A172 (cell line): ENCODE measurements around the gene TMEM256. TPM values are rescaled to one million over a fixed set of nuclear protein-coding genes. Genes with fewer than 3 reads are reported as not detected.
A peak's percentile ranks its signal among the peaks of the same experiment; 100 is the strongest.
"Not testable (repeated sequence)": the region's sequence is repeated elsewhere in the genome, so short reads cannot be mapped to it uniquely, and the experiment has no call there.

Source experiments
- DNase-seq: peaks from one replicate; pipeline ENCODE4 v3.0.0-alpha.2; 2015; ENCODE audit warnings: low spot score
- total RNA-seq: library from RNA; depleted of rRNA; stranded (reverse); fragments of >200 nt; shearing (Covaris generic); gene quantifications from 2 replicates; pipeline ENCODE4 v1.2.3, GENCODE V29; 2014

The TMEM256 gene
- total RNA-seq, 1 experiment from 2014 or later, result 80.4 TPM

DNA sequence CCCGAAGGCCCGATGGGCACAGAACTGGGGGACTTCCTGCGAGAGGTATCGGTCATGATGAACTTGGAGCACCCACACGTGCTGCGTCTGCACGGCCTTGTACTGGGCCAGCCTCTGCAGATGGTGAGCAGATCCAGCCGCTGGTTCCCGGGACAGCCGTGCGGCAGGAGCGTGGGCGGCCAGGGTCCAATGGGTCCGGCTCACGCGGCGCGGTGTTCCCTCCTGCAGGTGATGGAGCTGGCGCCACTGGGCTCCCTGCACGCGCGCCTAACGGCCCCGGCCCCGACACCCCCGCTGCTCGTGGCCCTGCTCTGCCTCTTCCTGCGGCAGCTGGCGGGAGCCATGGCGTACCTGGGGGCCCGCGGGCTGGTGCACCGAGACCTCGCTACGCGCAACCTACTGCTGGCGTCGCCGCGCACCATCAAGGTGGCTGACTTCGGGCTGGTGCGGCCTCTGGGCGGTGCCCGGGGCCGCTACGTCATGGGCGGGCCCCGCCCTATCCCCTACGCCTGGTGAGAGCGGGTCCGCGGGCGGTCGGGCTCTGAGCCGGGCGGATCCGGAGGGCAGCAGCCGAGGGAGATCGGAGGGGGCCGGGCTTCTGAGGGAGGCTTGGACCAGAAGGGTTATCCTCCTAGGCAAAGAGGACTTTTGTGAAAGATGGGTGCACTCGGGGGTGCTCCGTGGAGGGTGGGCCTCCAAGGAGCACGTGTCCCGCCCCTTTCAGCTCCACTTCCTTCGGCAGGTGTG, 20.0 kb downstream of the TMEM256 start:
- no peak for DNase-seq

DNA sequence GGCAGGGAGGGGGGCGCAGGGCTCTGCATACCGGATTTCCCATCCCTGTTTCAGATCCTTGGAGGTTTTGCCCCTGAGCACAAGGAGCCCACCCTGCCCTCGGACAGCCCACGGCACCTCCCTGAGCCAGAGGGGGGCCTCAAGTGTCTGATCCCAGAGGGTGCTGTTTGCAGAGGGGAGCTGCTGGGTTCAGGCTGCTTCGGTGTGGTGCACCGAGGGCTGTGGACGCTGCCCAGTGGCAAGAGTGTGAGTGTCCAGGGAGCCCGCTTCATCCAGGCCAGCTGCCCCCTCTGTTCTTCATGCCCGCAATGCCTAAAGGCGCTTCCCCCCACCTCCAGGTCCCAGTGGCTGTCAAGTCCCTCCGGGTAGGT, 20.5 kb downstream of the TMEM256 start:
- DNase-seq, result no peak

DNA sequence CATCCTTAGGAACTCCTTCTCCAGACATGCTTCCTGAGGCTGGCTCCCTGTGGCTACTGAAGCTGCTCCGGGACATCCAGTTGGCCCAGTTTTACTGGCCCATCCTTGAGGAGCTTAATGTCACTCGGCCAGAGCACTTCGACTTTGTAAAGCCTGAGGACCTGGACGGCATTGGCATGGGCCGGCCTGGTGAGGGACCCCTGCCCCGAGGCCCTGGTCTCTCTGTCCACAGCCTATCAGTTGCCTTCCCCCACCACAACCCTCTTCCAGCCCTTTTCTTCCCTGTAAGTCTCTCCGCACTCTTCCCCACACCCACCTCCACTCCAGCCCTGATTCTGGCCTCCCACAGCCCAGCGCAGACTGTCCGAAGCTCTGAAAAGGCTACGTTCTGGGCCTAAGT, 21.0 kb downstream of the TMEM256 start:
- DNase-seq, result no peak

DNA sequence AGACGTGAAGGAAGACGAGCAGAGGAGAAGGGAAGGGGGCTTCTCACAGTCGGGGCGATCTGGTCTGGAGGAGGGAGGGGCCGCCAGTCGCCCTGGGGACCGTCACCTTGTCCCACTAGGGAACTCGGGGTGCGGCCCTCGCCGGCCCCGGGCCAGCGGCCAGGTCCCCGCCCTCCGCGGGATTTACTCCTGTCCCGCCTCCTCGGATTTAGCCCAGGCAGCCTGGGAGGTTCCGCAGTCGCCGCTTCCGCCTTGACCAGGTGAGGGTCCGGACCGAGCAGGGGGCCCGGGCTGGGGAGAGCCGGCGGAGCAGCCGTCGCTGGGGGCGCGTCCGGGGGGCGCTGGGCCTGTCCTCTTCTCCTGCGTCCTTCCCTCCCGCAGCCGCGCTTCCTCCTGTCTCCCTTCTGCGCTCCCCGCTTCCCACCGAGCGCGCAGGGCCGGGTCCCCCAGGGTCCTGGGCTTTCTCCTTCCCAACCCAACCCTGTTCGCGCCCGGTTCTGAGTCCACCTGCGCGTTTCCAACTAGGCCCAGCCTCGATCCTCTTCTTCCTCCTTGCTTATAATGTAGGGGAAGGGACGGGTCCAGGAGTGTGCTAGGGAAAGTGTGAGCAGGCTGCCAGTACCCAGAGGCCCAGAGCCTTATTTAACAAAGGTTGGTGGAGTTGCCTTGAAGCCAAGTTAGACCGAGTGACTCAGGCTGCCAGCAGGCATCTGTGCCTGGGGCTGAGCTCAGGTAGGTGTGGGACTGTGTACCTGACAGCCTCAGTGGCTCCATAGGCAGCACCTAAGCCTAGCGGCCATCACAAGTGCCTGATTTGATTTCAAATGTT, 22.8 kb downstream of the TMEM256 start, which contains the start of gene TNK1:
TSS of gene TNK1 (plus strand) at position 235 of the 829 bp plus-strand sequence. CDS start 1,838 bp downstream, outside the sequence.
- no peak for DNase-seq

DNA sequence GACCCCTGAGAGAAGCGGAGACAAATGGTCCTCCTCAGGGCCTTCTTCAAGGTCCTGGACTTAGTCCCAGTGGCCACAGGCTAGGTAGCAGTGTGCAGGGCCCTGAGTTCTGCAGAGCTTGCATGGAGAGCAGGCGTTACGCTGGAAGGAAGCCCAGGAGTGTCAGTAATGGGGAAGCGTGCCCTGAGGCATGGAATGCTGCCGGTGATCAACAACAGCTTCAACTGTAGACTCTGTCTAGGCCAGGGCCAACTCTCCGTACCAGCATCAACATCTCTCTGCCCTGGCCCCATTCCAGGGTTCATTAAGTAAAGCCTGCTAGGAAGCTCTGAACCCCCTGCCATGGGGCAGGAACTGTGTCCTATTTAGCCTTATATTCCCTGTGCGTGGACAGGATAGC, 23.6 kb downstream of the TMEM256 start:
- DNase-seq, result no peak

DNA sequence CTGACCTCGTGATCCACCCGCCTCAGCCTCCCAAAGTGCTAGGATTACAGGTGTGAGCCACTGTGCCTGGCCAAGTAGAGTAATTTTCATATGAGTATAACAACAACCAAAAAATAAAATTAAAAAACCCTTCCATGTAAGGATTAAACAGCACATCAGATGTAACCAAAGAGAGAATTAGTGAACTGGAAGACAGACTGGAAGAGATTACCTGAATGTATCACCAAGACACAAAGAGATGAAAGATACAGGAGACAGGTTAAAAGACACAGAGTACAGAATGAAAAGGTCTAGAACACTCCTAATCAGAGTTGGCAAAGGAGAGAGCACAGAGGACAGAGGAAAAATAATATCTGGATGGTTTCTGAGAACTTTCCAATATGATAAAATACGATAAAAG, 24.8 kb downstream of the TMEM256 start:
- no peak for DNase-seq

DNA sequence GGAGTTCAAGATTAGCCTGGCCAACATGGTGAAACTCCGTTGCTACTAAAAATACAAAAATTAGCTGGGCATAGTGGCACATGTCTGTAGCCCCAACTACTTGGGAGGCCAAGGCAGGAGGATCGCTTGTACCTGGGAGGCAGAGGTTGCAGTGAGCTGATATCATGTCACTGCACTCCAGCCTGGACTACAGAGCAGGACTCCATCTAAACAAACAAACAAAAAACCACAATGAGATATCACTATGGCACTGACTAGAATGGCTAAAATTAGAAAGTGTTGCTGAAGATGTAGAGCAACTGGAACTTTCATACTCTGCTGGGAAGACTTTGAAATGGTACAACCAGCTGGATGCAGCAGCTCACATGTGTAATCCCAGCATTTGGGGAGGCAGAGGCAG, 29.5 kb downstream of the TMEM256 start:
- DNase-seq, result no peak

DNA sequence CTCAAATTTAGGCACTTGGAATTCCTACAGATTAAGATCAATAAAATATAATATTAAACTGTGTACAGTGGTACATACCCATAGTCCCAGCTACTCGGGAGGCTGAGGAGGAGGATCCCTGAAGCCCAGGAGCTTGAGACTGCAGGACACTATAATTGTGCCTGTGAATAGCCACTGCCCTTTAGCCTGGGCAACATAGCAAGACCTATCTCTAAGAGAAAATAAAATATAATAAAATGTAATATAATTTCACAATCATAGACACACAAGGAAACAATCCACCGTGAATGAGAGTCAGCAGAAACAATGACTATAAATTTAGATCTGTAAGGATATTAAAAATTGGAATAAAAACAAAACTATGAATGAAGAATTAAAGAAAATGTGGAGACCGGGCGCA, 33.0 kb downstream of the TMEM256 start:
- no peak for DNase-seq

DNA sequence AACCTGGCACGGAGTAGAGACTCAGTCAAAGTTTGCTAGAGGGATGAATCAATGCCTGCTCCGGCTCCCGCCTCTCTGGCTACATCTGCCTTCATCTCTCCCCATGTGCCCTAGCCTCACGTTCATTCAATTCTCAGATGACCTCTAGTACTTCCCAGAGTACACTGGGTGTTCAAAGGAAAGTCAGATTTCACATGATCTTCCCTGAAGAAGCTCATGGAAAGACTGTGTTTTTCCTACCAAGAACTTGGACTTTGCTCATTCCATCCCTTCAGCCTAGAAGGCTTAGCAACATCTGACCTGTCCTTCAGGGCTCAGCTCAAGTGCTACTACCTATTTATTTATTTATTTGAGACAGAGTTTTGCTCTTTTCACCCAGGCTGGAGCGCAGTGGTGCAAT, 34.1 kb downstream of the TMEM256 start:
- DNase-seq, result no peak

DNA sequence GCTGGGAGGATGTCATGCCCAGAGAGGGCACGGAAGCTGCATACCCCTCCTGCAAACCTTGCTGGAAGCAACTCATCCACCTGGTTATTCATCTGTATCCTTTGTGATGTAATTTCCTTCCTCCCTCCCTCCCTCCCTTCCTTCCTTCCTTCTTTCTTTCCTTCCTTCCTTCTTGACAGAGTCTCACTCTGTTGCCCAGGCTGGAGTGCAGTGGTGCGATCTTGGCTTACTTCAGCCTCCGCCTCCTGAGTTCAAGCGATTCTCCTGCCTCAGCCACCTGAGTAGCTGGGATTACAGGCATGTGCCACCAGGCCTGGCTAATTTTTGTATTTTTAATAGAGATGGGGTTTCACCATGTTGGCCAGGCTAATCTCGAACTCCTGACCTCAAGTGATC, 35.3 kb downstream of the TMEM256 start:
- not testable (repeated sequence) for DNase-seq

DNA sequence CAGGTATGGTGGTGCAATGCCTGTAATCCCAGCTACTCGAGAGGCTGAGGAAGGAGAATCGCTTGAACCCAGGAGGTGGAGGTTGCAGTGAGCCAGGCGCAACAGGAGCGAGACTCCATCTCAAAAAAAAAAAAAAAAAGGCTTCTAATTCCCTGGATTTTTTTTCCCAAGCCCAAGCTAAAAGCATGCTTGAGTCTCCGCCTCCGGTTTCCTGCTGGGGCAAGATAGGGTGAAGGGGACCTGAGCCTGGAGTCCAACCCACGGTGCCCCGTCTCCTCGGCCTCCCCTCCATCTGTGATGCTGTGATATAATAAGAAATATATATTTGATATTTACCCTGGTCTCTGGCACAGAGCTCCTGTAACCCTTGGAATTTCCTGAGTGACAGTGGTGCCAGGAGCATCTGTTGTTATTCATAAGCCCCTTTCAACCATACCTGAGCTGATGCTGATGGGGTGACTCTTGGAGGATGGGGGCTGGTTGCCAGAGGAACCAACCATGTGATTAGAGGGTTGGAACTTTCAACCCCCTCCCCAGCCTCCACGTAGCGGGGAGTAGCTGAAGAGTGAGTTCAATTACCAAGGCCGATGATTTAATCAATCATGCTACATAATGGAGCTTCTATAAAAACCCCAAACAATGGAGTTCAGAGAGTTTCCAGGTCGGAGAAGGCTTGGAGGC, 35.8 kb downstream of the TMEM256 start:
- DNase-seq, result no peak

DNA sequence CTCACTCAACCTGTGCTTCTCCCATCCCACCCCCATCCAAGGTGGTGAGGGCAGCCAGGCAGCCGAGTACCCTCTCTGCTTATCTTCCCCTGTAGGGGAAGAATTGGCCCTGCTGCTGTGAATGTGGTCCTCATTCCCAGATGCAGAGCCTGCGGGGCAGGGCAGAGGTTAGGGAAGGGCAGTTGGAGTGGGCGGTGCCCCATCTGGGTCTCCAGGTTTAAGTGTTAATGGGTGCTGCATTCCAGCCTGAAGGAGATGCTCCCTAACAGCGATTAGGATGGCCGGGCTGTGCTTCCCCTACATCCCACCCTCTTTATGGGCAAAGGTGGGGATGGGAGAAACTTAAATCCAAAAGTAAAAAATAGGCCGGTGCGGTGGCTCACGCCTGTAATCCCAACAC, 36.8 kb downstream of the TMEM256 start:
- no peak for DNase-seq

DNA sequence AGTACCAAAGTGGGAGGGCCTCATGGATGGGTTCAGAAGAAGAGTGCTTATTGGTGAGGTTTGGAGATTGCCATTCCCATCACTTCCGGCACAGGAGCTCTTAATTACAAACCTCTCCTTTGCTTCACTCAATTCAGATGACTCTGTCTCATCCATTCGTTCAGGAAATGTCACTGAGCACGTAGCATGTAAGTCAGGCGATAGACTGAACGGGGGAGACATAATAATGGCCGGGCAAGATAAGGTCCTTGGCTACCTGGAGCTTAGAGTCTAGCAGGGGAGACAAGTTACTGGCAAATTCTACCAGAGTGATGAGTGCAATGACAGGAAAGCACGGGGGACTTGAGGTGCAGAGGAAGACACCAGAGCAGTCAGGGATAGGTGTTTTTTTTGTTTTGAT, 37.9 kb downstream of the TMEM256 start:
- DNase-seq, result not testable (repeated sequence)

DNA sequence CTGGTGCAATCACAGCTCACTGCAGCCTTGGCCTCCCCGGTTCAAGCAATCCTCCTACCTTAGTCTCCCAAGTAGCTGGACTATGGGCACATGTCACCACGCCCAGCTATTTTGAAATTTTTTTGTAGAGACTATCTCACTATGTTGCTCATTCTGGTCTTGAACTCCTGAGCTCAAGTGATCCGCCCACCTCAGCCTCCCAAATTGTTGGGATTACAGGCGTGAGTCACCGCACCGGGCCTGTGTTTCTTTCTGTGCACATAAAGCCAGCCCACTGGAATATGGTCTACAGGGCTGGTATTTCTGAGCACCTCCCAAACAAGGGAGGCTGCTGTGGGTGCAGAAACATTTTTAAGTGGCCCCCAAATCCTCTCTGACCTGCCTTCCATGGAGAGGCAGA, 40.6 kb downstream of the TMEM256 start:
- no peak for DNase-seq

DNA sequence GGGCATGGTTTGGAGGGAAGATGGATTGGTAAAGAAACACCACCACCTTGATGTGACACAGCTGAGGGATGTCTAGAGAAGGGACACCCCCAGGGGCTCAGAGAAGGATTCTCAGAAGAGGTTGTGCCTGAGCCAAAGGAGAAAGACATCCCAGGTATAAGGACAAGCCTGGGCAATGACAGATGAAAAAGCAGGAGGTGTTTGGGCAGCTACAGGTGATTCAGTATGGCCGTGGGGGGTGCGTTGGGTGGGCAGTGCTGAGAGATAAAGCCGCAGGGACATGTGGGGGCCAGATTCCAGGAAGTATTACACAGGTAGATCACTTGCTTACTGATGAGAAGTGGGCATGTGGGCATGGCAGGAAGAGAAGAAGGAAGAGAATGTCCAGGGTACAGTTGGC, 42.0 kb downstream of the TMEM256 start:
- DNase-seq, result no peak

DNA sequence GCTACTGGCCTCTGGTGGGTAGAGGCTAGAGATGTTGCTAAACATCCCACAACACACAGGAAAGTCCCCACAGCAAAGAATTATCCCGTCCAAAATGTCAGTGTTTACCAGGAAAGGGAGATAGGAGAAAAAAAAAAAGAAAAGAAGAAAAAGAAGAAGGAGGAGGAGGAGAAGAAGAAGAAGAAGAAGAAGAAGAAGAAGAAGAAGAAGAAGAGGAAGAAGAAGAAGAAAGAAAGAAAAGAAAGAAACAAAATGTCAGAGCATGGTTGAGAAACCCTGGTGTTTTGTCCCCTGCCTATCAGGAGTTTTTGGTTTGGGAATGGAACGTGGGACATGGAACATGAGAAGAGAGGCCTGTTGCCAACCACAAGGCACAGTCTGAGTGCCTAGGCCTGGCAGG, 46.5 kb downstream of the TMEM256 start:
- DNase-seq, result no peak

DNA sequence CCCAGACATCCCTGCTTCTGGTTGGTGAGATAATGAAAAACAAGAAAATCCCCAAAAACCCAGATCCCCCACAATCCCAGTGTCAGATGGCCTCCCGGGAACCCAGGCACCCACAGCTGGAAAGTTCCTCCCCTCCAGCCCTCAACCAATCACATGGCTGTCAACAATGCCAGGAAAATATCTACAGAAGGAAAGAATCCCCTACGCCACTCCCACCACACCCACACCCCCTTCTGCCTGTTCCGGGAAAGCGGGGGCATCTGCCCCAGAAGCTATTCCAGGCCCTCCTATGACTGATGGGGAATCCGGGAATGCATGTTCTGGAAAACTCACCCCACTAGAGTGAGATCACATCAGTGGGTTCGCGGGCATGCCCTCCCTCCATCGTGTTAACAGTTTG, 47.1 kb downstream of the TMEM256 start:
- DNase-seq, result no peak

DNA sequence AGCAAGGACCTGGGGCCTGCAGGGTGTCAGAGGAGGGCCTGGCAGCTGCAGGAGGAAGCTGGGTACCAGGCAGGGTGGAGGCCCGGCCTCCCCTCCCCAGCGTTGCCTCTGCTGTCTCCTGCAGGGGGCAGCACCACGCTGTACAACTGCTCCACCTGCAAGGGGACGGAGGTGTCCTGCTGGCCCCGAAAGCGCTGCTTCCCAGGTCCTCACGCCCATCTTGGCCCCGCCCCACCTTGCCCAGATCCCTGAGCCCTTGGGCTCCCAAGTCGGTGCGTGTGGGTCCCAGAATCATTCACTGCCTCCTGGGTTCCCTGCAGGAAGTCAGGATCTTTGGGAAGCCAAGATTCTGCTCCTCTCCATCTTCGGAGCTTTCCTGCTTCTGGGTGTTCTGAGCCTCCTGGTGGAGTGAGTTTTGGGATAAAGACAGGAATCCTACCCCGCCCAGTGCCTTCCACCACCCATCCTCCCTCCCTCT, 47.8 kb downstream of the TMEM256 start:
- peak; percentile 77 for DNase-seq

DNA sequence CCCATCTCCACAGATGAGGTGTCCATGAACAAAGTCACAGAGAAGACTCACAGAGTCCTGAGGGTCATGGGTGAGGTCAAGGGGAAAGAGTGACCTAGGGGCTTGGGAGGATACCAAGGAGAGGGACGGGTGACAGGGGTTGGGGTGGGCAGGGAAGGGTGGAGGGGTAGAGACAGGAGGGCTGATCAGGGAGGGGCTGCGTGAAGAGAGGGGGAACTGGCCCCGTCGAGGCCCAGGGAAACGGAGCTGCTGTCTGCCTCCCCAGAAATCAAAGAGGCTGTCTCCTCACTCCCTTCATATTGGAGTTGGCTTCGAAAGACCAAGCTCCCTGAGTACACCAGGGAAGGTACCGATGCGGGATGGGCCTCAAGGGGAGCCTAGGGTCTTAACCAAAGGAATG, 48.3 kb downstream of the TMEM256 start:
- DNase-seq, result no peak

DNA sequence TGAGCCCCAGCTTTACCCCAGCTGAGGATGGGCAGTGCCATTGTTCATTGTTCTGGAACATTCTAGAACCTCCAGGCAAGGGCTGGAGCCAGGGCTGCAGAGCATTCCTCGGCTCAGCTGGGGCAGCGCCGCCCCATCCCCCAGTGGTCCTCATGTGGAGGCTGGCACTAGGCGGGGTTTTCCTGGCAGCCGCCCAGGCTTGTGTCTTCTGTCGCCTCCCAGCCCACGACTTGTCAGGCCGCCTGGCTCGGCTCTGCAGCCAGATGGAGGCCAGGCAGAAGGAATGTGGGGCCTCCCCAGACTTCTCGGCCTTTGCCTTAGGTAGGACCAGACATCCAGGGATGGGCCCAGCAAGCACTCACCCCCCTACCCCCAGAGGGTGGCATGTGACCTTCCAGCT, 48.8 kb downstream of the TMEM256 start, which contains the start of gene TMEM95:
TSS of gene TMEM95 (plus strand) at position 104 of the 400 bp plus-strand sequence. CDS start at position 153, 49 bp downstream.
- peak; percentile 39 for DNase-seq

DNA sequence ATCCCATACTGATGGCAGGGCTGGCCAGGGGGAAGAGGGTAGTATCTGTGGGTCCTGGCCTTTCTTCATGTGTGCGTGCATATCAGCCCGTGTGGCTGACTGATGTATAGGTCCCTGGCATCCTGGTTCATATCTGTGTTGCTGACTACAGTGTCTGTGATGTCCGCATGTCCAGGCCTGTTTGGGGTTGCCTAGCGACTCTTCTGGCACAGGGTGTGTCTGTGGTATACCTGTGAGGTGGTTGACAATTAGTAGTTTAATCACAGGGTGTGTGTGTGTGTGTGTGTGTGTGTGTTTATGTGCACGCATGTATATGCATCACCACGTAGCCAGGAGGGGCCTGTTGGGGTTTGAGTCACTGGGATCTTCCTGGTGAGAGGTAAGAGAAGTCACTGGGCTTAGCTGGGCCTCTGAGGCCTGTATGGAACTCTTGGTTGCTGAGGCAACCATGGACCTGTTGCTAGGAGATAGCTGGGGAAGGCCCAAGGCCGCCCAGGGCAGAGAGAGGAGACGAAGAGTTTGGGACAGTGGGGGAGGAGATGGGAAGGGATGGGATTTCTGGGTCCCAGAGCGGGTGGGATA, 49.5 kb downstream of the TMEM256 start:
- DNase-seq, result no peak
